ENCODE measurements around the gene CEMIP.

Gene CEMIP

DNA sequence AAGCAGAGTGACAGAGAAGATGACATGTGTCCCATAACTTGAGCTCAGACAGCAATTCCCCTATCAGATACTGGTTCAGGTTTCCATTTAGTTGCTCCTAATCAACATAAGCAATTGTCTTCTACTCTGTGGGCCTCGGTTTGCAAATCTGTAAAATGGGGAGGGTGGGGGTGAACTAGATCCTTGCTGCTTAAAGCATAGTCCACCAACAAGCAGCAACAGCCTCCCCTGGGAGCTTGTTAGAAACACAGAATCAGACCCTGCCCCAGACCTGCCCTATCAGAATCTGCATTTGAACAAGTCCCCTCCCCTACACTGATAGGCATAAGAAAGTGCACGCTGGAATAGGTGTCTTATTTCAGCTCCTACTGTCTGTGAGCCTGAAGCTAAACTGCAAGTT lies 87.8 kb downstream of the CEMIP start:
- DNase-seq (ENCODE audit: low read depth), result no peak
- H3K4me3 ChIP-seq (ENCODE audit: low read depth, low read length), result no peak overlapping the region
- TF ChIP-seq, protein P1, sequence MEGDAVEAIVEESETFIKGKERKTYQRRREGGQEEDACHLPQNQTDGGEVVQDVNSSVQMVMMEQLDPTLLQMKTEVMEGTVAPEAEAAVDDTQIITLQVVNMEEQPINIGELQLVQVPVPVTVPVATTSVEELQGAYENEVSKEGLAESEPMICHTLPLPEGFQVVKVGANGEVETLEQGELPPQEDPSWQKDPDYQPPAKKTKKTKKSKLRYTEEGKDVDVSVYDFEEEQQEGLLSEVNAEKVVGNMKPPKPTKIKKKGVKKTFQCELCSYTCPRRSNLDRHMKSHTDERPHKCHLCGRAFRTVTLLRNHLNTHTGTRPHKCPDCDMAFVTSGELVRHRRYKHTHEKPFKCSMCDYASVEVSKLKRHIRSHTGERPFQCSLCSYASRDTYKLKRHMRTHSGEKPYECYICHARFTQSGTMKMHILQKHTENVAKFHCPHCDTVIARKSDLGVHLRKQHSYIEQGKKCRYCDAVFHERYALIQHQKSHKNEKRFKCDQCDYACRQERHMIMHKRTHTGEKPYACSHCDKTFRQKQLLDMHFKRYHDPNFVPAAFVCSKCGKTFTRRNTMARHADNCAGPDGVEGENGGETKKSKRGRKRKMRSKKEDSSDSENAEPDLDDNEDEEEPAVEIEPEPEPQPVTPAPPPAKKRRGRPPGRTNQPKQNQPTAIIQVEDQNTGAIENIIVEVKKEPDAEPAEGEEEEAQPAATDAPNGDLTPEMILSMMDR (conservative IDR thresholded peaks at IDR 0.05; ENCODE audit: low read depth, low read length), result no peak

DNA sequence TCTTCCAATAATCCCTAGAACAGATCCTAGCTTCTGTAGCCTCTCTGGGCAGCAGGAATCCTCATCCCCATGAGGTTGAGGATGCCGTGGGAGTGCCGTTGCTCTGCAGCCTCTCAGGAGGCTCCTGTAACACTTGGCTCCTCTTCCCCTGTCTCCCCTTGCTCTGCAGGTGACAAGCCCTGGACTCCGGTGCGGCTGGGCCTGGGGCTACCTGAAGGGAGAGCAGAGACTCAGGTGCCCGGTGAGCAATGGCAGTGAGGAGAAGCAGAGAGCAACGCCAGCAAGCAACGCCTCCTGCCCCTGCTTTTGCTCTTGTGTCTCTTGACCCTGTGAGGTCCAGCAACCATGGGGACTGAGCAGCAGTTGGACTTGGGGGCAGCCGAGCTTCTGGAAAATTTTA lies 91.2 kb downstream of the CEMIP start:
- DNase-seq (ENCODE audit: low read depth), result no peak
- TF ChIP-seq, protein P1 (conservative IDR thresholded peaks at IDR 0.05; ENCODE audit: low read depth, low read length), result no peak
- no peak overlapping the region for H3K4me3 ChIP-seq (ENCODE audit: low read depth, low read length)

DNA sequence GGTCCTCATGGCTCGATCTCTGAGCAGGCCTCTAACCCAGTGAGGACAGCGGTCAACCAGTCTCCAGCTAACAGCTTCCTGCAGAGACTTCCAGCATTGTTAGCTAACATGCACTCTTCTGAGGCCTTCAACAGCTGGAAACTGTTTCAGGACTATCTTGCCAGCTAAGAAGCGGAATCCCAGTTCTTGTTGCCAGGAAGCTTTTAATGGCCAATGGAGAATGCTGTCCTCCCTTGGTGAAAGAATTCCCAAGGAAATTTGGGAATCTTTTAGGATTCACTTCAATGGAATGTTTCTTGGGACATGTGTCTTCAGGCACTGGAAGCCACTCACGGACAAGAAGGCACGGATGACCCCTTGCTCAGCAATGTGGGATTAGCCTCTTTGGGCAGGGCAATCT lies 91.7 kb downstream of the CEMIP start:
- DNase-seq (ENCODE audit: low read depth), result no peak
- TF ChIP-seq, protein P1 (conservative IDR thresholded peaks at IDR 0.05; ENCODE audit: low read depth, low read length), result no peak
- H3K4me3 ChIP-seq (ENCODE audit: low read depth, low read length), result no peak overlapping the region

DNA sequence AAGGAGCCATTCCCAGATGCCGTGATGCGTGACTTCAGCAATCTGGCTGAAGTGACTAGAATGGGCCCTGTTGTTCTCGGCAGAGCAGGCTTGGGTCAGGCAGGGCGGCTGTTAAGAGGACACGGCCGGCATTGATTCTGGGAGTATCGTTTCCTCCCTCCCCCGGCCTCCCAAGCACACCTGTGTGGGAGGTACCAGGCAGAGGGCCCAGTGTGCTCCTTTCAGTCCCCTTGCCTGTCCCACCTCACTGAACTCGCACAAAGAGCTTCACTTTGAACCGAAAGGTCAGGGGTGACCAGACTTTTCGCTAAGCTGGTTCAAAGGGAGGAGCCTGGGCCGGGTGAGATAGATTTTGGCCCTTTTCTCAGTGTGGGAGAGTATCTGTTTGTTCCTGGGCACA lies 92.7 kb downstream of the CEMIP start:
- no peak for DNase-seq (ENCODE audit: low read depth)
- TF ChIP-seq, protein P1 (conservative IDR thresholded peaks at IDR 0.05; ENCODE audit: low read depth, low read length), result no peak
- H3K4me3 ChIP-seq (ENCODE audit: low read depth, low read length), result no peak overlapping the region

DNA sequence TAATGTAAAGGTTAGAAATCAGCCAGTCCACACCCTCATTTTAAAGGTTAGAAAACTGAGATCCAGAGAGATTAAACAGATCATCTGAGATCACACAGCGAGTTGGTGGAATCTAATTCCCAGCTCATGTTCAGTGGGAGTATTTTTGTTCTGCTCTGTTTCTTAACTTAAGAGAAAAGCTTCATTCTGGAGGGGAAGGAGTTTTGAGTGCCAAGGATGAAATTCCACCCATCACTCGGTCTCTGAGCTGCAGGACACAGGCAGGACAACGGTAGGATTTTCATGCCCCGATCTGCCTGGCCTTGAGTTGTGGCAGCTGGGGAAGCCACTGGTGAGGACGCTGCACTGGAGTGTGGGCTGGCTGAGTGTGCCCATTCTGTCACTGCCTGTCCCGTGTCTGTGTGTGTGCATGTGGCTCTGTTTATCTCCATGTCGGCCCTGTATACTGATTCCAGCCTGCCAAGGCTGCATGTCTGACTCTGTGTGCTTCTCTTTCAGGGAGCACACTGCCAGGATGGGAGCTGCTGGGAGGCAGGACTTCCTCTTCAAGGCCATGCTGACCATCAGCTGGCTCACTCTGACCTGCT lies 94.3 kb downstream of the CEMIP start:
- no peak overlapping the region for H3K4me3 ChIP-seq (ENCODE audit: low read depth, low read length)
- no peak for DNase-seq (ENCODE audit: low read depth)
- TF ChIP-seq, protein P1 (conservative IDR thresholded peaks at IDR 0.05; ENCODE audit: low read depth, low read length), result no peak

DNA sequence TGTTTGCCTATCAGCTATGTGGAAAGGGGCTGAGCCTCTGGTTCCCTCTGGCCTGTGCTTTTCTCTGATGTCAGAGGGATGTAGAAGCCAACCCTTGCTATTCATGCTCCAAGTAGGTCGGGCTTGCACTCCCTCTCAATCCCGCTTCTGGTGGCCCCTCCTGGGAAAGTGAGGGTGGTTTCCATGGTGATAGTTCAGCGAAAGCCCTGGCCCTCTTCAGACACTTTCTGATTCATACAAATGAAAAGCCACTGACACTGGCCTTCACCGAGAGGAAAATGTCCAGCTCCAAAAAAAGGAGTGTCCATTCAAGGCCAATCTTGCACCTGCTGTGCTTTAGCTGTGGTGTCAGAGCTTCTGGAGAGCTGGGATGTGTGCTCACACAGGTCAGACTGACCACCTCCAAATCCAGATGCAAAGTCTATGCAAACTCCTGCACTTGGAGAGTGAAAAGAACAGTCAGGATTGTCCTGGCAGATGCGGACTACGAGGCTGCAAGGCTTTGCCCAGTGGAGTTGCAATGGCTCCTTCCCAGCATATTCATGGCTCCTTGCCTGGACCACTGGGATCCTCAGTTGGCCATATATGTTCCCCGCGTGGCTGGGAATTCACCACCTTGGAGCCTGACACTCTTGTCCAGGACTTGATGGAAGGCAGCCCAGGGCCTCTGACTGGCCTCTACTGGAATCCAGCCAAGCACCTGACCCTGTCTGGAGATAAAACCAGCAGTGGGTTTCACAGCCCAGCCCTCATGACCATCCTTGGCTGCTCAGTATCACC lies 96.6 kb downstream of the CEMIP start:
- DNase-seq (ENCODE audit: low read depth), result peak; percentile 47
- H3K4me3 ChIP-seq (ENCODE audit: low read depth, low read length), result no peak overlapping the region
- TF ChIP-seq, protein P1 (conservative IDR thresholded peaks at IDR 0.05; ENCODE audit: low read depth, low read length), result no peak

DNA sequence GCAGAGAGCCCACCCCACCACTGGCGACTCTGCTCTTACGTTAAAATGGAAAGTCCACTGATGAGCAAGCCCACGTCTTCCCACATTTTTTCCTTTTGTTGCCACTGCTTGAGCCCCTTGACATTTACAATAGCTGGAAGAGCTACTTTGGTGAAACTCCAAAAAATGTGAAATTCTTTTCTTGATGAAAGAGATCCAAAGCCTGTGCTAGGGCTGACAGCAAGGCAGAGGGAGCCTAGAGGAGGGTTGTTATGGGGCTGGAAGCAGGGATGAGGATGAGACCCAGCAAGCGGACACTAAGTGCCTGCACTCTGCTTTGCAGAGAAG lies 97.1 kb downstream of the CEMIP start:
- TF ChIP-seq, protein P1 (conservative IDR thresholded peaks at IDR 0.05; ENCODE audit: low read depth, low read length), result no peak

More for the DNA sequence above, 97.1 kb downstream of the CEMIP start:
- H3K4me3 ChIP-seq (ENCODE audit: low read depth, low read length), result no peak overlapping the region
- no peak for DNase-seq (ENCODE audit: low read depth)
